IPS-15b (cell line): ENCODE measurements around the gene ARID5B.

Experiments
- H3K27me3 ChIP-seq: one replicate; pipeline ENCODE4 v1.6.1; 2013; ENCODE audit warnings: low read length; ENCODE audit not compliant: control insufficient read depth, insufficient read depth
- H3K36me3 ChIP-seq: one replicate; pipeline ENCODE4 v1.6.1; 2013; ENCODE audit warnings: low read length; ENCODE audit not compliant: control insufficient read depth, insufficient read depth
- H3K4me1 ChIP-seq: one replicate; pipeline ENCODE4 v1.6.1; 2013; ENCODE audit warnings: mild to moderate bottlenecking, low read length; ENCODE audit not compliant: control insufficient read depth, insufficient read depth
- H3K4me3 ChIP-seq: one replicate; pipeline ENCODE4 v1.5.1; 2013; ENCODE audit warnings: low read depth, low read length
- H3K9ac ChIP-seq: one replicate; pipeline ENCODE4 v1.6.1; 2013; ENCODE audit warnings: low read depth, mild to moderate bottlenecking, low read length
- H3K9me3 ChIP-seq: one replicate; pipeline ENCODE4 v1.6.1; 2013; ENCODE audit warnings: mild to moderate bottlenecking, low read length; ENCODE audit not compliant: control insufficient read depth, insufficient read depth

Gene ARID5B

DNA sequence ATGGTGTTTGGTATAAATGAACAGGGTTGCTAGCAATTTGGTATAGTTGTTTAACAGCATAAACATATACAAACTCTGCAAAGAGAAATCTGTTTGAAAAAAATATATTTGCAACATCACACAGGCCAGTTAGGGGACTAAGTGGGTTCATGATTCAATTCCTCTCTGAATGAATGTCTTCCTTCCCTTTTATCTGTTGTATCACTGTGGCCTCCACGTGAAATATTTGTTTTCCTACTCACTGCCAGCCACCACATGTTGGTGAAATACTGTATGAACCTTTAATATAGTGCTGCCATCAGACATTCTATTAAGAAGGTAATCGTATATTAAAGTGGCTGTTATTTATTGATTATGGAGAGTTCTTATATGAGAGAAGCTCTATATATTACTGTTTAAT is 157.0 kb downstream of the ARID5B start:
- H3K27me3 ChIP-seq = no peaks in the 10 kb centered on the region
- H3K9me3 ChIP-seq = no peaks in the 10 kb centered on the region
- no peaks in the 10 kb centered on the region for H3K36me3 ChIP-seq
- no peaks in the 10 kb centered on the region for H3K4me1 ChIP-seq
- H3K9ac ChIP-seq = no peak overlapping the region
- no peak overlapping the region for H3K4me3 ChIP-seq

DNA sequence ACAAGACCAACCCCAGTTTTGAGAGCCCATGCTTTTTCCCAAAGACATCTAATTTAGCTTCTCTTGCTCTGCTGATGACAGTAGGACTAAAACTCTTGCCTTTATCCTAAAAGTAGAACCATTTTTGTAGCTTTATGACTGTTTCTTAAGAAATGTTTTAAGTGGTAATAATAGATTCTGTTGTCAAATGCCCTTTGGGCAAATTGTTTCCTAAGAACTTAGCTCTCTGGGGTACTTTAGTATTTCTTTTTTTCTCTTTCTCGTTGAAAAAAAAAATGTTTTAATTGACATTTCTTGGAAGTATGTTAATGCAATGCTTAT is 157.4 kb downstream of the ARID5B start:
- Histone ChIP-seq H3K9ac (no peak overlapping the region), H3K4me1 (no peaks in the 10 kb centered on the region), H3K9me3 (no peaks in the 10 kb centered on the region), H3K36me3 (no peaks in the 10 kb centered on the region), H3K27me3 (no peaks in the 10 kb centered on the region), H3K4me3 (no peak overlapping the region)

DNA sequence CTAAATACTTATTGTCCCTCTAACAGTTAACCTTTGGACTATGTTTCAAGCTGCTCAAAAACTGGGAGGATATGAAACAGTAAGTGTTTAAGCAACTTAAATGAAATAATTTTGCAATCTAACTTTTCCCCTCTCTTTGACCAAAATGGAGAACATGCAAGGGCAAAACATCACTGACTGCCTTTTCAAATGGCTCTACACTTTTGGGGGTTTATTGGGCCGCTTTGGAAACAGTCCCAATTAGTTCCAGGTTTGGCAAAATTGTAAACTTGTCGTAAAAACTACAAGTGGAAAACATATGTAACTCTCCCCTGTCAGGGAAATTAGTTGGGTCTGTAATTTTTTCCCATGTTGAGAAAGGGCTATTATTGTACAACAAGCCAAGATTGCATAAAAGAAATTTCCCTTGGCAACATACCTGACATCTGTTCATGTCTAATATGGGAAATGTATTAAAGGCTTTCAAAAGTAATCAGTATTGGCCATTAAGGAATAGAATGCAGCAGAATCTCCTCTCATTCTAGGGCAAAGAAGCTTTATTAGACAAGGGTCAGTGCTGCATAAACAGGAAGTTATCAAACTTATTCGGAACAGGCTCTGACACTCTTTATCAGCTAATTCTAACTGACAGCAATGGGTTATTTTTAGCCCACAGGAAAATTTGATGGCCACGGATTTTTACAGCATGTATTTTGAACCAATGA is 157.9 kb downstream of the ARID5B start:
- no peaks in the 10 kb centered on the region for H3K9me3 ChIP-seq
- no peaks in the 10 kb centered on the region for H3K36me3 ChIP-seq
- H3K4me1 ChIP-seq = no peaks in the 10 kb centered on the region
- no peak overlapping the region for H3K9ac ChIP-seq
- H3K4me3 ChIP-seq = no peak overlapping the region
- H3K27me3 ChIP-seq = no peaks in the 10 kb centered on the region

- H3K9me3 ChIP-seq = no peaks in the 10 kb centered on the region
- no peak overlapping the region for H3K4me3 ChIP-seq
- no peaks in the 10 kb centered on the region for H3K27me3 ChIP-seq
- no peak overlapping the region for H3K9ac ChIP-seq
- no peaks in the 10 kb centered on the region for H3K4me1 ChIP-seq
- no peaks in the 10 kb centered on the region for H3K36me3 ChIP-seq
Measured at GRCh38 chr10:62062028-62062427, 160.5 kb downstream of the ARID5B start.

DNA sequence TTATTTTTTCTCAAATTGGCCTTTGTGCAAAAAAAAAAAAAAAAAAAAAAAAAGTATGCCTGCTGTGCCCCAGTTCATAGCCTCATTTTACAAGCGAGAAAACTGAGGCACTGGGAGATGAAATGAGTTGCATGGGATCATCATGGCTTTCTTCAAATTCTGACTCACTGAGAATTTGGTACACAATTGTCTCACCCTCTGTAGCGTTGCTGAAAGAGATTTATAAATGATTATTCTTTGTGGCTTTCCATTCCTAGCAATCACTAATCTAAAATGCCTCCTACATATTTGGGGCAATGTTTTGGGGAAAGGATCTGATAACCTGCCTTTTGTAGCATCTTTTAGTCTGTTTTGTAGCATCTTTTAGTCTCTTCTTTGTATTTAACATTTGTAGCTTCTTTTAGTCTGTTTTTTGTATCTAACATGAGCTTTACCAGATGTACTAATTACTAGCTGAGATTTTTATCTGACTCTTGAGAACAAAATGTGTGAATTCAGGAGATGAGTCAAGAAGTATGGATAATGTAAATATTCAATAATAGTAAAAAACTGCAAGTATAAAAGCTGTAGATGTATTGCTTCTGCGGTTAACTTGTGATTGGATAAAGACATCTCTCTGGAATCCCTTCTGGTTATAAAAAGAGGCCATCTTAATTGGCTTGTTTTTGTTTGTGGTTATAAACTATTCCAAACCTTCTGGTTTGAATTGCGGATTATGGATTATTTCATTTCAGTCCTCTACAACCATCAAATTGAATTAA is 161.4 kb downstream of the ARID5B start:
- H3K4me1 ChIP-seq = no peaks in the 10 kb centered on the region
- no peak overlapping the region for H3K4me3 ChIP-seq
- H3K27me3 ChIP-seq = no peaks in the 10 kb centered on the region
- no peak overlapping the region for H3K9ac ChIP-seq
- no peaks in the 10 kb centered on the region for H3K36me3 ChIP-seq
- H3K9me3 ChIP-seq = no peaks in the 10 kb centered on the region

GRCh38 chr10:62063795-62064472 is 162.4 kb downstream of the ARID5B start:
- no peak overlapping the region for H3K4me3 ChIP-seq
- no peaks in the 10 kb centered on the region for H3K9me3 ChIP-seq
- H3K9ac ChIP-seq = no peak overlapping the region
- no peaks in the 10 kb centered on the region for H3K36me3 ChIP-seq
- no peaks in the 10 kb centered on the region for H3K4me1 ChIP-seq
- H3K27me3 ChIP-seq = no peaks in the 10 kb centered on the region

DNA sequence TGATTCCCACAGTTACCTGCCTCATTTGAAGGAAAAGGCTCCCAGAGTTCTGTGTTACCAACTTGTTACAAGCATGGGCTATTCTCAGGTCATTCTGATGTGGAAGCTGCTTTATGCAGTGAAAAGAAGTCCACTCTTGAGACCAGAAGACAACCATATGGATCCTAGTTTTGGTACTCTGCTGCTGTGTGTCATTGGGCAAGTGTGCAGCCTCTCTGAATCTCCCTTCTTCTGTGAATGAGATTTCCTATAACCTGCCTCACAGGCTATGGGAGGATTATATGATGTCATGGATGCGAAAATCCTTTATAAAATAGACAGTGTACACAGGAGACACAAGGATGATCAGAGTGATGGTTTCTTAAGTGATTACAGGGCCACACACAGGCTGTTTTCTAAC is 166.1 kb downstream of the ARID5B start:
- Histone ChIP-seq H3K4me1 (peaks cover 6% of the 10 kb centered on the region), H3K4me3 (no peak overlapping the region), H3K36me3 (no peaks in the 10 kb centered on the region), H3K9ac (no peak overlapping the region), H3K27me3 (no peaks in the 10 kb centered on the region), H3K9me3 (no peaks in the 10 kb centered on the region)

DNA sequence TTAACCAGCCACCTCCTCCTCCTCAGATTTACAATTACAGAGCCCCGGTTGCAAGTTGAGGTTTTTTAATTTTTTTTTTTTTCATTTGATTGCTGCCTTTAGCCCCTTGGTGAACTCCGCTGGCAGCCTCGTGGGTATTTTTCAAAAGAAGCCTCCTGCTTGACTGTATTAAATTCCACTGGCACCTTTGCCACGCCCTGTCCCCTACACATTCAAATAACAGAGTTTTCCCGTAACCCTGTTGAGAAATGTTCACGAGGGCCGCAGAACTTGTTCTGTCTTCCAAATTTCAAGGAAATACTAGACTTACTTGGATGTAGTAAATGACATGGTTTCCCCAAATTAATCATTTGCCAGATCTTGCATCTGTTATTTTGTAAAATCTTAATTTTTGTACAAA is 167.0 kb downstream of the ARID5B start:
- Histone ChIP-seq H3K4me1 (peaks cover 6% of the 10 kb centered on the region), H3K36me3 (no peaks in the 10 kb centered on the region), H3K4me3 (no peak overlapping the region), H3K9ac (no peak overlapping the region), H3K27me3 (no peaks in the 10 kb centered on the region), H3K9me3 (no peaks in the 10 kb centered on the region)

DNA sequence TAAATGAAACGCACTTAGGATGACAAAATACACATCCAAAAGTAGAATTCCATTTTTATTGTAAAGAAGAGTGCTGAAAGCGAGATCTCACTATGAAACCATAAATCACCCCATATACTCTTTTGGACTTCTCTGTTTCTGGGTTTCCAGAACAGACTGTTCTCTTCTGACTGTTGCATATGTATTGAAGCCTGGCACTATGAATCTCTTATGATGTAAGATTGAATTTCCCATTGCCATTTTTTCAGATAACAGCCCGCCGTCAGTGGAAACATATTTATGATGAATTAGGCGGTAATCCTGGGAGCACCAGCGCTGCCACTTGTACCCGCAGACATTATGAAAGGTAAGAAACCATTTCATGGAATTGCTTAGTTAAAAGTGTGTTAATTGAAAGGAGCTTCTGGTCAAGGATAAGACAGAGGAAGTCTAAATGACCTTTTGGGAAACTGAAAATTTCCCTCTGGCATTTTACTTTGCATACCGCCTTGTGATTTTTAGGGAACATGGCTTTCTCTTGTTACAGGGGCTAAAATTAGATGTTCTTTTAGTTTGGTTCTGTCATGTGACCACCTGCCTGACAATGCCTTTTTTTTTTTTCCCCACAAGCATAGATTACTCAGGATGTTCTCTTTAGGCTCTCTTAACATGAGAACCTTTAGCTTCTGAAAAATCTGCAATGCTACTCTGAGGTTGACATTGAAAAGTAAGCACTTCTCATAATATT is 168.1 kb downstream of the ARID5B start:
- Histone ChIP-seq H3K27me3 (no peaks in the 10 kb centered on the region), H3K36me3 (no peaks in the 10 kb centered on the region), H3K4me3 (no peak overlapping the region), H3K9ac (no peak overlapping the region), H3K9me3 (no peaks in the 10 kb centered on the region), H3K4me1 (peaks cover 6% of the 10 kb centered on the region)

GRCh38 chr10:62071846-62072281 is 170.4 kb downstream of the ARID5B start:
- Histone ChIP-seq H3K4me3 (no peak overlapping the region), H3K4me1 (peaks cover 6% of the 10 kb centered on the region), H3K27me3 (no peaks in the 10 kb centered on the region), H3K9me3 (no peaks in the 10 kb centered on the region), H3K36me3 (no peaks in the 10 kb centered on the region), H3K9ac (no peak overlapping the region)

DNA sequence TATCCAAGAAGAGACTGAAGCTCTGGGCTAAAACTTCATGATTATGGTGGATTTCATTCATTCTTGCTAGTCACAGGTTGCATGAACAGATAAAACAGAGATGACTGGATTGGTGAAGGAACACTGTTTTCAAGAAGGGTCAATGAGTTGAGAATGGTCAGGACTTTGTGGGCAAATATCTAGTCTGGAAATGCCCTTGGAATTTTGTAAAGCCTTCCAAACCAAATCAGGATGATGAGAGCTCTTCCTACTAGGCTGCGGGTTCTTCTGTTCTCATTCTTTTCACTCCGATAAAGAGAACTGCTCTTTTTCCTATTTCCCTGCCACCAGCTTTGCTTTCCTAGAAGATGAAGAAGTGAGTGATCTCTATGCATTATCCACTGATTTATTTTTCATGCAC is 171.4 kb downstream of the ARID5B start:
- peaks cover 6% of the 10 kb centered on the region for H3K4me1 ChIP-seq
- H3K36me3 ChIP-seq = no peaks in the 10 kb centered on the region
- no peaks in the 10 kb centered on the region for H3K9me3 ChIP-seq
- H3K9ac ChIP-seq = no peak overlapping the region
- no peaks in the 10 kb centered on the region for H3K27me3 ChIP-seq
- no peak overlapping the region for H3K4me3 ChIP-seq
